Astrocyte of the cerebellum (primary cell): Measurements from ENCODE around the gene LURAP1L.

Experiments used
- DNase-seq: peaks from one replicate; pipeline ENCODE4 v3.0.0-alpha.2; 2011; ENCODE audit warnings: low read depth
- H3K4me3 ChIP-seq: 2 replicates; pipeline ENCODE4 v1.5.1; 2011; ENCODE audit warnings: mild to moderate bottlenecking, low read depth, low read length, moderate library complexity
- in situ Hi-C: cut with HindIII; loops from 2 replicates; pipeline ENCODE4 v1.10.0; 2017; ENCODE audit warnings: low sequenced_read_pairs
- TF ChIP-seq, protein P1 (sequence below): IDR thresholded peaks from 2 replicates; pipeline ENCODE4 v1.5.1; 2012; ENCODE audit warnings: low read length, low read depth, moderate library complexity, mild to moderate bottlenecking; ENCODE audit errors: missing control alignments

Gene LURAP1L

DNA sequence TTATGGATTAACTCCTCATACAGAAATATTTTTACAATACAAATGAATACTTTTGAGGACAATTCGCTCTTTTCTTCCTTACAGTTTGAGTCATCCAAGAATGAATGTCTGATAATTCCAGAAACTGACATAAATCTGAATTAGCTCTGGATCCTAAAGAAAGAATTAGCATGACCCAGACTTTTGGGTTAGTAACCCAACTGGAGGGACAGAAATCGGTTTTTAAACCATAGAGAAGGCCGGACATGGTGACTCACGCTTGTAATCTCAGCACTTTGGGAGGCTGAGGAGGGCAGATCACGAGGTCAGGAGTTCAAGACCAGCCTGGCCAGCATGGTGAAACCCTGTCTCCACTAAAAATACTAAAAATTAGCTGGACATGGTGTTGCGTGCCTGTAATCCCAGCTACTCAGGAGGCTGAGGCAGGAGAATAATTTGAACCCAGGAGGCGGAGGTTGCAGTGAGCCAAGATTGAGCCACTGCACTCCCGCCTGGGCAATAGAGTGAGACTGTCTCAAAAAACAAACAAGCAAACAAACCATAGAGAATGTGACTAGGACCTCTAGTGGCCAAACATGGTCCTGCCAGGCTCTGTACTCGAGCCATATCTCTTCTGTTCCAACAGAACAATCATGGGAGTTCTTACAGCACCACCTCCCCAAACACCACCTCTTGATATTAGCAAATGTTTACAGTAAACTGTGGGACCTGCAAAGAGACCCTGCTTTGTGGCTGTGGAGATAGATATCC is 44.8 kb downstream of the LURAP1L start:
- in situ Hi-C loops: no loop called here
- TF ChIP-seq, protein P1, sequence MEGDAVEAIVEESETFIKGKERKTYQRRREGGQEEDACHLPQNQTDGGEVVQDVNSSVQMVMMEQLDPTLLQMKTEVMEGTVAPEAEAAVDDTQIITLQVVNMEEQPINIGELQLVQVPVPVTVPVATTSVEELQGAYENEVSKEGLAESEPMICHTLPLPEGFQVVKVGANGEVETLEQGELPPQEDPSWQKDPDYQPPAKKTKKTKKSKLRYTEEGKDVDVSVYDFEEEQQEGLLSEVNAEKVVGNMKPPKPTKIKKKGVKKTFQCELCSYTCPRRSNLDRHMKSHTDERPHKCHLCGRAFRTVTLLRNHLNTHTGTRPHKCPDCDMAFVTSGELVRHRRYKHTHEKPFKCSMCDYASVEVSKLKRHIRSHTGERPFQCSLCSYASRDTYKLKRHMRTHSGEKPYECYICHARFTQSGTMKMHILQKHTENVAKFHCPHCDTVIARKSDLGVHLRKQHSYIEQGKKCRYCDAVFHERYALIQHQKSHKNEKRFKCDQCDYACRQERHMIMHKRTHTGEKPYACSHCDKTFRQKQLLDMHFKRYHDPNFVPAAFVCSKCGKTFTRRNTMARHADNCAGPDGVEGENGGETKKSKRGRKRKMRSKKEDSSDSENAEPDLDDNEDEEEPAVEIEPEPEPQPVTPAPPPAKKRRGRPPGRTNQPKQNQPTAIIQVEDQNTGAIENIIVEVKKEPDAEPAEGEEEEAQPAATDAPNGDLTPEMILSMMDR: peak; percentile 32
- DNase-seq: no peak
- H3K4me3 ChIP-seq: no peak overlapping the region

DNA sequence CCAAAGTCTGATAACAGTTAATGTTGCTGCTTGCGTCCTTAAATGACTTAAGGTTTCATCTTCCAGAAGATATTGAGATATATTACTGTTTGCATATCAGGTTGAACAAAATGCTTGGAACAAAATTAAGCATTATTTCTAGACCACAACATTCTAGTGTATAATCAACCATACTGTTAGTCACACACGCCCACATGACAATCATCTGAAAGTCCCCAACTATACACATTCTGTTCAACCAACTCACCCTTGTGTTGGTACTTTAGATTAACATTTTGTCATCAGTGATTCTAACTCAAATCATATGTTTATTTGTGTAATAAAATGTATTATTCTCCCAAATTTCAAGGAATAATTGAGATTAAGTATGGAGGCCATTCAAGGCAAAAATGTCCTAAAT is 47.3 kb downstream of the LURAP1L start:
- DNase-seq: no peak
- in situ Hi-C loops: no loop called here
- no peak overlapping the region for H3K4me3 ChIP-seq
- TF ChIP-seq, protein P1: no peak

DNA sequence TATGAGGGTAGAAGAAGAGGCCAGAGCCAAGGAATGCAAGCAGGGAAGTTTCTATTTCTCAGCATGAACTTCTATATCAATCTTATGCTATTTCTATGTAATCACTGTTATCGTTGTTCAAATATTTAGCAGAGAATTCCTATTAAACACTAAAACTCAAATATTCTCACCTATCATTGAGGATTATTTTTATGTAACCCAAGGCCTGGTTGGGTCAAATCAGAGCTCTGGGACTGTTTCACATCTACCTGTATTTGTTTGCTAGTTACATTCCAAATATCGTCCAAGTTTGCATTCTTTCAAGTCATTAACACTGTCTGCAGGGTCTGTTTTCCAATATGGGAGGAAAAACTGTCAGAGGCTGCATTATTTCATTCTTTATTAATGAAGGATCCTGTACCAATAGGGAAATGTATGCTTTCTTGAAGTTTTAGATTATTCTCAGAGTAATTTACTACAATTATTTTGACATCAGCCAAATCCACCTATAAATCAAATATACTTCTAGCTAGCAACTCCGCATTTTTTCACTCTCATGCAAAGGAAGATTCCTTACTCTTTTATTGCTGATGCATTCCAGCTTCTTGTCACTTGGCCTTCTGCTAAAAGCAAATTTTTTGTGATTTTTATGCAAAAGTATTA is 52.2 kb downstream of the LURAP1L start:
- no peak overlapping the region for H3K4me3 ChIP-seq
- TF ChIP-seq, protein P1: no peak
- in situ Hi-C loops: no loop called here
- DNase-seq: no peak

DNA sequence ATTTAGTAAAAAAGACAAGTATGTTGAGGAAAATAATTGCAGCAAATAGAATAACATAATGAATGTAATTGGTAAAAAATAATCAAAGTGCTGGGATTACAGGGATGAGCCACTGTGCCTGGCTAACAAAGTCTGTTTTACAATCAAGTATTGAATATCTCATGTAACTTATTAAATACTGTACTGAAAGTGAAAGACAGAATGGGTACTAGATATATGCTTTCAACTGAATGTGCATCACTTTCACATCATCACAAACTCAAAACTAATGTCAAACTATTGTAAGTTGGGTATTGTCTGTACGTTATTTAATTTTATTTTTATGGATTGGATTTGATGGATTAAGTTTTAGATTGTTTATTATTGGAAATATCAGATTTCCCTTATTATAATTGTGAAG is 58.9 kb downstream of the LURAP1L start:
- no peak overlapping the region for H3K4me3 ChIP-seq
- TF ChIP-seq, protein P1: no peak
- no peak for DNase-seq
- in situ Hi-C loops: no loop called here

DNA sequence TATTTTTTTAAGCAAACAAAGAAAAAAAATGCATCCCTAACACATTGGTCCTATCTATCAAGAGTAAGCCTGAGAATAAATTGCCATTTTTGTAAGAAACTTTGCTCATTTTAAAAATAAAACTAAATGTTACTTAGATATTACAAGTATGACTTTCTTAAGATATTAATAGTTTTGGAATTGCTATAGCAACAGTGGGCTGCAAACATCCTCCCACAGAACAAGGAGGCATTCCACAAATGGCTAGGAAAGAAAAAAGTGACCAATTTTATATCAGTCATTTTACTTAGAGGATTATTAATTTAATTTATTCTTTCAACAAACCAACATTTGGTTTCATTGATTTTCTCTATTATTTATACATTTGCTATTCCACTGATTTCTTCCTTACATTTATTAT is 63.7 kb downstream of the LURAP1L start:
- no peak for DNase-seq
- H3K4me3 ChIP-seq: no peak overlapping the region
- TF ChIP-seq, protein P1: no peak
- in situ Hi-C loops: no loop called here

DNA sequence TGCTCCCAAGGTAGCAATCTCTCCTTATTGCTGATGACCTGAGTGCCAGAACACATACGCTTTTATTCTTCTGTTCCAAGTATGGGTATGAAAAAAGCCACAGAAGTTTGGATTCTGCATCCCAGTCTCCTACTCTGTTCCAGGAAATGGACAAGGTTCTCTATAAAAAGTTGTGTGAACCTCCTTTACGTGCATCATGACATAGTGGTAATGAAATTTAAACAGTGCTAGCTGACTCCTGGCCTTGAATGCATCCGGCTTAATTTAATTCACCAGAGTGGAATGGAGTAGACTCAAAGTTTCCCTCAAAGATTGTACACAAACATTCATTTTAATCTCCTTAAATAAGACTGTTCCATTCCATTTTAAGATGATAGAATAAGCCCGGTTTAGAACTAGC is 68.9 kb downstream of the LURAP1L start:
- no peak for DNase-seq
- in situ Hi-C loops: no loop called here
- TF ChIP-seq, protein P1: no peak
- no peak overlapping the region for H3K4me3 ChIP-seq
